ENCODE measurements around the gene EGFR.

Gene EGFR

GRCh38 chr7:55144333-55145317 lies 125.8 kb downstream of the EGFR start:
- DNase-seq (ENCODE audit: low read depth, low spot score): no peak

- DNase-seq (ENCODE audit: low read depth, low spot score): no peak
These were observed 126.8 kb downstream of the EGFR start for GRCh38 chr7:55145606-55146005.

- no peak for DNase-seq (ENCODE audit: low read depth, low spot score)
These were observed 128.3 kb downstream of the EGFR start for GRCh38 chr7:55147101-55147500.

GRCh38 chr7:55147736-55148135 lies 128.9 kb downstream of the EGFR start:
- no peak for DNase-seq (ENCODE audit: low read depth, low spot score)

- no peak for DNase-seq (ENCODE audit: low read depth, low spot score)
These were observed 129.8 kb downstream of the EGFR start for GRCh38 chr7:55148571-55148970.

- DNase-seq (ENCODE audit: low read depth, low spot score): no peak
These were observed 130.2 kb downstream of the EGFR start for GRCh38 chr7:55149001-55149400.

GRCh38 chr7:55150166-55150565 lies 131.3 kb downstream of the EGFR start:
- no peak for DNase-seq (ENCODE audit: low read depth, low spot score)

- DNase-seq (ENCODE audit: low read depth, low spot score): no peak
These were observed 132.1 kb downstream of the EGFR start for GRCh38 chr7:55150709-55151451.

- no peak for DNase-seq (ENCODE audit: low read depth, low spot score)
These were observed 133.7 kb downstream of the EGFR start for GRCh38 chr7:55152516-55152915.

- no peak for DNase-seq (ENCODE audit: low read depth, low spot score)
These were observed 135.3 kb downstream of the EGFR start for GRCh38 chr7:55154096-55154495.

- no peak for DNase-seq (ENCODE audit: low read depth, low spot score)
These were observed 136.7 kb downstream of the EGFR start for GRCh38 chr7:55155351-55156117.

- no peak for DNase-seq (ENCODE audit: low read depth, low spot score)
These were observed 138.3 kb downstream of the EGFR start for GRCh38 chr7:55156919-55157763.

GRCh38 chr7:55157764-55158105 lies 138.9 kb downstream of the EGFR start:
- peak; percentile 41 for DNase-seq (ENCODE audit: low read depth, low spot score)

GRCh38 chr7:55158541-55159382 lies 139.9 kb downstream of the EGFR start:
- peak; percentile 91 for DNase-seq (ENCODE audit: low read depth, low spot score)

GRCh38 chr7:55160539-55160938 lies 141.7 kb downstream of the EGFR start:
- peak; percentile 42 for DNase-seq (ENCODE audit: low read depth, low spot score)

- no peak for DNase-seq (ENCODE audit: low read depth, low spot score)
These were observed 142.4 kb downstream of the EGFR start for GRCh38 chr7:55161154-55161687.

GRCh38 chr7:55162476-55162875 lies 143.7 kb downstream of the EGFR start:
- no peak for DNase-seq (ENCODE audit: low read depth, low spot score)

GRCh38 chr7:55163733-55164132 lies 144.9 kb downstream of the EGFR start:
- DNase-seq (ENCODE audit: low read depth, low spot score): no peak

- DNase-seq (ENCODE audit: low read depth, low spot score): no peak
These were observed 145.7 kb downstream of the EGFR start for GRCh38 chr7:55164527-55164926.
